Loucy (cell line): ENCODE data around the gene CD209.

Experiments used
- EZH2phosphoT487 ChIP-seq: fragments of 200-600 bp; IDR thresholded peaks from 2 replicates; pipeline ENCODE4 v1.6.1; 2018; ENCODE audit warnings: antibody characterized with exemption, mild to moderate bottlenecking, moderate library complexity, borderline replicate concordance
- TF ChIP-seq, protein P1 (sequence below): fragments of 200-600 bp; sonication (generic); conservative IDR thresholded peaks from 2 replicates; pipeline ENCODE4 v1.5.1; 2014; ENCODE audit warnings: mild to moderate bottlenecking, antibody characterized with exemption, low read length

DNA sequence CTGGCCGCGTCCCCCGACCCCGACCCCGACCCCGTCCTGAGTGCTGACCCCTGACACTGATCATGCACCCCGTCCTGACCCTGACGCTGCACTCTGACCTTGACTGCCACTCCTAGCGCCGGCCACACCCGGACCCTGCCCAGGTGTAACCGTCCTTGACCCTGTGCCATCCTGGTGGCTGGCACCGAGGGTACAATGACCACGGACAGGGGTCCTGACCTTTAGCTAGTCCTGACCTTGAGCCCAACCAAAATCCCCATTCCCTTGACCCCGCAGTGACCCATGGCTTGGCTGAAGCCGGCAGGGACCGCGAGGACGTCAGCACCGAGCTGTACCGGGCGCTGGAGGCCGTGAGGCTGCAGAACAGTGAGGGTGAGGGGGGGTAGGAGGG lies 41.6 kb upstream of the CD209 start:
- TF ChIP-seq, protein P1, sequence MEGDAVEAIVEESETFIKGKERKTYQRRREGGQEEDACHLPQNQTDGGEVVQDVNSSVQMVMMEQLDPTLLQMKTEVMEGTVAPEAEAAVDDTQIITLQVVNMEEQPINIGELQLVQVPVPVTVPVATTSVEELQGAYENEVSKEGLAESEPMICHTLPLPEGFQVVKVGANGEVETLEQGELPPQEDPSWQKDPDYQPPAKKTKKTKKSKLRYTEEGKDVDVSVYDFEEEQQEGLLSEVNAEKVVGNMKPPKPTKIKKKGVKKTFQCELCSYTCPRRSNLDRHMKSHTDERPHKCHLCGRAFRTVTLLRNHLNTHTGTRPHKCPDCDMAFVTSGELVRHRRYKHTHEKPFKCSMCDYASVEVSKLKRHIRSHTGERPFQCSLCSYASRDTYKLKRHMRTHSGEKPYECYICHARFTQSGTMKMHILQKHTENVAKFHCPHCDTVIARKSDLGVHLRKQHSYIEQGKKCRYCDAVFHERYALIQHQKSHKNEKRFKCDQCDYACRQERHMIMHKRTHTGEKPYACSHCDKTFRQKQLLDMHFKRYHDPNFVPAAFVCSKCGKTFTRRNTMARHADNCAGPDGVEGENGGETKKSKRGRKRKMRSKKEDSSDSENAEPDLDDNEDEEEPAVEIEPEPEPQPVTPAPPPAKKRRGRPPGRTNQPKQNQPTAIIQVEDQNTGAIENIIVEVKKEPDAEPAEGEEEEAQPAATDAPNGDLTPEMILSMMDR: no peak
- no peak for TF ChIP-seq EZH2phosphoT487
